ENCODE data around the gene ANXA8. TPM values are rescaled to one million over a fixed set of nuclear protein-coding genes. Genes with fewer than 3 reads are reported as not detected.

ANXA8 gene
- total and polyA plus RNA-seq, 2 donors (not counting 1 experiment from before 2014, with no cell fraction given) = 0.08 TPM; not detected in 1

- no peak overlapping the region for H2AFZ ChIP-seq (ENCODE audit: low read length)
- H3K79me2 ChIP-seq (ENCODE audit: control insufficient read depth, insufficient read depth, low read length) = no peaks in the 10 kb centered on the region
- no peak overlapping the region for H3K9ac ChIP-seq (ENCODE audit: insufficient read depth, low read length)
- no peaks in the 10 kb centered on the region for H4K20me1 ChIP-seq (ENCODE audit: control insufficient read depth, extremely low read depth, insufficient read depth, low read length)
- H3K9me3 ChIP-seq (ENCODE audit: control insufficient read depth, insufficient read depth, low read depth, low read length) = no peaks in the 10 kb centered on the region
- H3K4me1 ChIP-seq (ENCODE audit: control insufficient read depth, extremely low read depth, insufficient read depth, low read length) = peaks cover 4% of the 10 kb centered on the region
- H3K4me3 ChIP-seq (replicated peaks in 1 of 4; ENCODE audit: control extremely low read depth in 1 of 4, insufficient read depth in 1 of 4, low read depth in 3 of 4, low read length in 4 of 4) = no peak overlapping the region
- TF ChIP-seq EZH2 (IDR thresholded peaks at IDR 0.05; ENCODE audit: low read length, missing control alignments) (no peak), CTCF (conservative IDR thresholded peaks at IDR 0.05 in 1 of 2, IDR thresholded peaks at IDR 0.05 in 1 of 2; ENCODE audit: low read depth in 1 of 2, low read length in 2 of 2) (no peak)
- no peak overlapping the region for H3K4me2 ChIP-seq (ENCODE audit: extremely low read depth, insufficient read depth, low read length)
- no peak overlapping the region for H3K27ac ChIP-seq (ENCODE audit: insufficient read depth, low read length)
- H3K36me3 ChIP-seq (ENCODE audit: control insufficient read depth, insufficient read depth, low read length) = no peaks in the 10 kb centered on the region
- peaks cover 4% of the 10 kb centered on the region for H3K27me3 ChIP-seq (ENCODE audit: control insufficient read depth, insufficient read depth, low read length)
- peak; percentile 75 to 89 for DNase-seq (ENCODE audit: low read depth in 2 of 2)
Measured at GRCh38 chr10:47458466-47459154, 25.3 kb downstream of the ANXA8 start.

DNA sequence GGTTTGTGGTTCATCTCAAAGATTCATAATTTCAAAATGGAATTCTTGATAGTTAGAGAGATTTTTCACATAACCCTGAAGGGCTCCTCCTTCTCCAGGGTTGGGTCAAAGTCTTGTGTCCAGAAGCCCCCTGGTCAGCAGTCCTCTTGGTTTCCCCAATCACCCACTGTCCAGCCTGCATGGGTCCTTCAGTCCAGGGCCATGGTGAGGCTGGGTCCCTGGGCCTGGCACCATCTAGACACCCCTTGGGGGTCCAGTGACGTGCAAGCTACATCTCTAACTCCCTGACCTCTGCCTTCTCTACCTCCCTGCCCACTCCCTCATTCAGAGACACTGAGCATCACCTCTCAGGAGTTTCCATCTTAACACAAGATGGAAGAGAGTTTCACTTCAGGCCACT is 26.1 kb downstream of the ANXA8 start:
- H3K27ac ChIP-seq (ENCODE audit: insufficient read depth, low read length) = no peak overlapping the region
- no peak for DNase-seq (ENCODE audit: low read depth in 2 of 2)
- H2AFZ ChIP-seq (ENCODE audit: low read length) = no peak overlapping the region
- H3K4me2 ChIP-seq (ENCODE audit: extremely low read depth, insufficient read depth, low read length) = no peak overlapping the region
- H3K9me3 ChIP-seq (ENCODE audit: control insufficient read depth, insufficient read depth, low read depth, low read length) = no peaks in the 10 kb centered on the region
- no peaks in the 10 kb centered on the region for H3K36me3 ChIP-seq (ENCODE audit: control insufficient read depth, insufficient read depth, low read length)
- TF ChIP-seq EZH2 (IDR thresholded peaks at IDR 0.05; ENCODE audit: low read length, missing control alignments) (no peak), CTCF (conservative IDR thresholded peaks at IDR 0.05 in 1 of 2, IDR thresholded peaks at IDR 0.05 in 1 of 2; ENCODE audit: low read depth in 1 of 2, low read length in 2 of 2) (no peak)
- H3K9ac ChIP-seq (ENCODE audit: insufficient read depth, low read length) = no peak overlapping the region
- H3K4me1 ChIP-seq (ENCODE audit: control insufficient read depth, extremely low read depth, insufficient read depth, low read length) = peaks cover 4% of the 10 kb centered on the region
- peaks cover 4% of the 10 kb centered on the region for H3K27me3 ChIP-seq (ENCODE audit: control insufficient read depth, insufficient read depth, low read length)
- no peaks in the 10 kb centered on the region for H4K20me1 ChIP-seq (ENCODE audit: control insufficient read depth, extremely low read depth, insufficient read depth, low read length)
- no peak overlapping the region for H3K4me3 ChIP-seq (replicated peaks in 1 of 4; ENCODE audit: control extremely low read depth in 1 of 4, insufficient read depth in 1 of 4, low read depth in 3 of 4, low read length in 4 of 4)
- H3K79me2 ChIP-seq (ENCODE audit: control insufficient read depth, insufficient read depth, low read length) = no peaks in the 10 kb centered on the region

DNA sequence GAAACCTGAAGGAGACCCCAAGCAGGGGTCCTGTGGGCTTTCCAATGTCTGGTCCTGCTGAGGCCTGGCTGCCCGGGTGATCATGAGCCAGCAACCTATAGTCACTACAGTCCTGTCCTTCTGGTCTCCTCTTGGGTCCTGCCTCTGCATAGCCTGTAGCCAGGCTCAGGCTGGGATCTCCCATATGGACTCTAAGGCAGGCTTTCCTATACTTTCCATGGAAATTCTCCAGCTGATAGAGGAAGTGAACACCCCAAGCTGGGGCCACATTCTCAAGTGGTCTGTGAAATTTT is 26.4 kb downstream of the ANXA8 start:
- Histone ChIP-seq H3K4me3 (replicated peaks in 1 of 4; ENCODE audit: control extremely low read depth in 1 of 4, insufficient read depth in 1 of 4, low read depth in 3 of 4, low read length in 4 of 4) (no peak overlapping the region), H3K9me3 (ENCODE audit: control insufficient read depth, insufficient read depth, low read depth, low read length) (no peaks in the 10 kb centered on the region), H3K36me3 (ENCODE audit: control insufficient read depth, insufficient read depth, low read length) (no peaks in the 10 kb centered on the region), H3K27ac (ENCODE audit: insufficient read depth, low read length) (no peak overlapping the region), H3K9ac (ENCODE audit: insufficient read depth, low read length) (no peak overlapping the region), H4K20me1 (ENCODE audit: control insufficient read depth, extremely low read depth, insufficient read depth, low read length) (no peaks in the 10 kb centered on the region), H3K4me2 (ENCODE audit: extremely low read depth, insufficient read depth, low read length) (no peak overlapping the region), H3K27me3 (ENCODE audit: control insufficient read depth, insufficient read depth, low read length) (peaks cover 4% of the 10 kb centered on the region), H3K4me1 (ENCODE audit: control insufficient read depth, extremely low read depth, insufficient read depth, low read length) (peaks cover 4% of the 10 kb centered on the region), H3K79me2 (ENCODE audit: control insufficient read depth, insufficient read depth, low read length) (no peaks in the 10 kb centered on the region), H2AFZ (ENCODE audit: low read length) (no peak overlapping the region)
- DNase-seq (ENCODE audit: low read depth in 2 of 2) = no peak
- TF ChIP-seq CTCF (conservative IDR thresholded peaks at IDR 0.05 in 1 of 2, IDR thresholded peaks at IDR 0.05 in 1 of 2; ENCODE audit: low read depth in 1 of 2, low read length in 2 of 2) = no peak
- no peak for TF ChIP-seq EZH2 (IDR thresholded peaks at IDR 0.05; ENCODE audit: low read length, missing control alignments)
